Activated T-cell treated with anti-CD3 and anti-CD28 coated beads for 24 hours (primary cell): Measurements from ENCODE around the gene FBXO34.

Experiments
- DNase-seq: peaks from one replicate; pipeline ENCODE4 v3.0.0-alpha.2; 2020; ENCODE audit warnings: low read depth

Gene FBXO34

DNA sequence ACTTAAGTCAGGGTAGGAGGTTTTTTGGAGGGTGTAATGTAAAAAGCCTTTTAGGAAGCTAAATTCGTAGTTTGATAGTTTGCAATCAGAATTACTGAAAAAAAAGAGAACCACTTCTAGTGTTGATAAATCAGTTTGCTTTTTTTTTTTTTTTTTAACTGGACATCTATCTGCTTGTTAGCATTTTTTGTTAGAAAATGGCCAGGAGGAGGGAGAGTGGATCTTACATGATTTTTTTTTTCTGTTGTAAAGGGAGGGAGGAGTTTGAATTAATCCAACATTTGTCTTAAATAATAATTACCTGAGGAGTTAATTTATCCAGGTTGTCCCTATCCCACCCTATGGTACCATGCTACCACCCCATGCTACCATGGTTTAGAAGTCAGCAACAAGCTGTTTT is 1.2 kb downstream of the FBXO34 start:
- no peak for DNase-seq

- DNase-seq, result no peak
These were observed 1.7 kb downstream of the FBXO34 start for GRCh38 chr14:55272922-55273321.

GRCh38 chr14:55274146-55274545 is 2.9 kb downstream of the FBXO34 start:
- DNase-seq, result no peak

- DNase-seq, result no peak
These were observed 3.5 kb downstream of the FBXO34 start for GRCh38 chr14:55274751-55275150.

GRCh38 chr14:55276736-55277135 is 5.5 kb downstream of the FBXO34 start:
- no peak for DNase-seq

- DNase-seq, result no peak
These were observed 6.9 kb downstream of the FBXO34 start for GRCh38 chr14:55277972-55278740.

DNA sequence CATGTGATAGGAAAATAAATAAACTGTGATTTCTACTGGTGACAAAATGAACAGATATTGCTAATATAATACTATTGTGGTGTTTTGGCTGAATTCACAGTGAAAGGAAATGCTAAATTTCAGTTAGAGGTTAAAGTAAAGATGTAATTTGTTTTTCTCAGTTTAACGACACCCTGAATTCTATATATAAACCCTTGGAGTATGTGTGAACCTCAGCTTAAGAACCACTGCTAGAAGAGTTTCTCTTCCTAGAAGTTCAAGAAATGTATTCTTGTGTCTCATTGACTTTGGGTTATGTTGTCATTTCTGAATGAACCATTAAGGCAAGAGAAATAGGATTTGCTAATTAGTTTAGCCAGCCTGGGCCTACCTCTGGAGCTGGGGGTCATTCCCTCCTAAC is 8.2 kb downstream of the FBXO34 start:
- no peak for DNase-seq

- DNase-seq, result no peak
These were observed 10.2 kb downstream of the FBXO34 start for GRCh38 chr14:55281316-55281839.

DNA sequence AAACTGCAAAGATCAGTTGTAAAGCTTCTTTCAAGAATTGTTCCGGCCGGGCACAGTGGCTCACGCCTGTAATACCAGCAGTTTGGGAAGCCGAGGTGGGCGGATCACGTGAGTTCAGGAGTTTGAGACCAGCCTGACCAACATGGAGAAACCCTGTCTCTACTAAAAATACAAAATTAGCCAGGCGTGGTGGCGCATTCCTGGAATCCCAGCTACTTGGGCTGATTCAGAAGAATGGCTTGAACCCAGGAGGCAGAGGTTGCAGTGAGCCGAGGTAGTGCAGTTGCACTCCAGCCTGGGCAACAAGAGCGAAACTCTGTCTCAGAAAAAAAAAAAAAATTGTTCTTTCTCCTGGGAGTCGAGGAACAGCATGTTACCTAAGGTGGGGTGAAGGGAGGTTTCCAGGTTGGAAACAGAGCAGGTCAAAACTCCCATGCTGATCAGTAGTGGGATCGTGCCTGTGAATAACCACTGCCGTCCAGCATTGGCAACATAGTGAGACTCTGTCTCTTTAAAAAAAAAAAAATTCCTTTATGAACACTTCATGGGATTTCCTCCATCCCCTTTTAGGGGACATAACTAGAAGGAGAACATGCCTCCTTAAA is 13.9 kb downstream of the FBXO34 start:
- no peak for DNase-seq

GRCh38 chr14:55288439-55288838 is 17.2 kb downstream of the FBXO34 start:
- DNase-seq, result no peak

DNA sequence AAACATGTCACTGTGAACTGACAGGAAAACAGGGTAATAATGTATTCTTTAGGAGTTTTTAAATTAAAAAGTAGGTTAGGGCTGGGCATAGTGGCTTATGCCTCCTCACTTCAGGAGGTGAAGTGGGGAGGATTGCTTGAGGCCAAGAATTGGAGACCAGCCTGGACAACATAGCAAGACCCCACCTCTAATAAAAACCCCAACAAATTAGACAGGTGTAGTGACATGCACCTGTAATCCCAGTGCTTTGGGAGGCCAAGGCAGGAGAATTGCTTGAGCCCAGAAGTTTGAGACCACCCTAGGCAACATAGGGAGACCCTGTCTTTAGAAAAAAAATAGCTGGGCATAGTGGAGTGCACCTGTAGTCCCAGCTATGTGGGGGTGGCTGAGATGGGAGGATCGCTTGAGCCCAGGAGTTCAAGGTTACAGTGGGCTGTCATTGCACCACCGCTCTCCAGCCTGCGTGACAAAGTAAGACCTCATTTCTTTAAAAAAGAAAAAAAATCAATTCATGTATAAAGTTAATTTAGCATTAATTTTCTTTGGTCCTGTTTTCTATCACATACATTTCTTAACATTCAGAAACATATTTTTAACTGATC is 20.4 kb downstream of the FBXO34 start:
- DNase-seq, result no peak

- no peak for DNase-seq
These were observed 23.4 kb downstream of the FBXO34 start for GRCh38 chr14:55294603-55295002.

- DNase-seq, result no peak
These were observed 26.6 kb downstream of the FBXO34 start for GRCh38 chr14:55297611-55298499.

GRCh38 chr14:55298500-55298822 is 27.2 kb downstream of the FBXO34 start:
- DNase-seq, result no peak

GRCh38 chr14:55301437-55302121 is 30.4 kb downstream of the FBXO34 start:
- no peak for DNase-seq

GRCh38 chr14:55302367-55303124 is 31.3 kb downstream of the FBXO34 start:
- DNase-seq, result no peak

DNA sequence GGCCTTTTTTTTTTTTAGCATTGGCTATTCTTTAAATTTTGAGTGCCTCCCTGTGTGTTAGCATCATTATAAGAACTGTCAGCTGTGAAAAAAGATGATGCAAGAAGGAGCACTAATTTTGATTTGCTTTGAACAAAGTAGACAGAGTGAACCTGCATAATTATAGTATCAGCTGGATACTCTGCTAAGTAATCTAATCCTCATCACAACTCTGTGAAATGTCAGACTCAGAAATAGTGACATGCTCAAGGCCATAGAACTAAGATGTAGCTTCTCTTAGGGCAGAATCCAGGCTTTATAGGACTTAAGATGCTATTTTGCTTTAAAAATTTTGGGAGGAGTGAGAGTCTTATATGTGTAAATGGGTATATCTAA is 31.9 kb downstream of the FBXO34 start:
- no peak for DNase-seq

GRCh38 chr14:55303691-55304145 is 32.5 kb downstream of the FBXO34 start:
- DNase-seq, result no peak

DNA sequence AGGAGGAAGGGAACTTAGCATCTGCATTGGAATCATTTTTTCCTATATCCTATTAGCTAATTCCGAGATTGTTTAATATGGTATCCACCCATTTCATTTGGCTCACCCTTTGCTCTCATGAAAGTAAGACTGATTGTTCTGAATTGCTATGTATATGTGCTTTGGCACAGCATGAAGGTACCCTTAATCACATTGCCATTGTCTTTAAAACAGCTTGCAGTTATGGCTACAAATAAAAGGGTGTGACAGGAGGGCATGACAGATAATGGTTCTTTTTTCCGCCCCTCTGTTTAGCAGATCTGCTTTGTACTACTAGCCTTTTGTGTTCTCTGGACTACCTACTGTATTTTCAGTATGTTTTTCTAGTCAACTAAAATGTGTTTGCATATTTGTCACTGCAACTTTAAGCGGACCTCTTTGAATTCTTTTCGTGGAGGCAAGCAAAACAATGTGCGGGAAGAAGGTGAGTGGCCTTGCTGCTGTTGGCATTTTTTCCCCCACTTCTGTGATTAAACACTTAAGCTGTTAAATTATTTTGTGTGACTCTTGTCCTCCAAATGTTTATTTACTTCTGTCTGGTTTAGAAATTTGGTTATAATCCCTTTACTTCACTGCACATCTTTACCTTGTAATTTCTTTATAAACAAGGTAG is 35.8 kb downstream of the FBXO34 start:
- DNase-seq, result no peak

DNA sequence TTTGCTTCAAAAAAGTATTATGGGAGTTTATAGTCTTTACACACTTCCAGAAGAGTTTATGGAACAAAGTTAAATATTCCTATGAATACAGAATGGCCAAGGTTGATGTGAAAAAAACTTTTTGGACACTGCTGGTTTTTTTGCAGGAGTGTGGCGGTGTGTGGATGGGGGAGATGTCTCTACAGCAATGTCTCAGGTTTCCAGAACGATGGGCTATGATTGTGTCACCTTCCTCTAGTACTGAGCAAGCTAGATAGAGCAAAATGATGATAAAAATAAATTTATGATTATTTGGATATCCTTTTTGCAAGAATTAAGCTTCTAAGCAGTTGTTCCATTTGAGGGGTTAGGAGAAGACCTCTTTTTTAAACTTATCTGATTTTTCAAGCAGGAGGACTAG is 37.9 kb downstream of the FBXO34 start:
- no peak for DNase-seq
